Measurements from ENCODE around the gene IL33.

DNA sequence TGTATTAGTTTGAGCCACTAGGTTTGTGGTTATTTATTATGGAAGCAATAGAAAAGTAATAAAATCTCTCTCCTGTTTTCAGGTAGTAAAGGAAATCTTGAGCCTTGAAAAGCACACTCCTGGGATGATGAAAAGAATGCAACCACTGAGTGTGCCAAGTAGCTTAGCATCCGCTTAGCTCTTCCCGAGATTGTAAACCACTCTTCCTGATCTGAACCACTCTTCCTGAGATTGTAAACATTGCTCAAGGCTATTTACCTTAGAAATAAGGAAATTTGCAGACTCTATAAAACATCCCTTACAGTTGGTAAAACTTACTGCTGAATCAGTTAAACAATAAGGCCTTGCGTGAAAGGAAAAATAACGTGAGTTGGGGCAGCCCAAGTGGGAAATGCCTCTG lies 17.4 kb upstream of the IL33 start:
- TF ChIP-seq, protein P1, sequence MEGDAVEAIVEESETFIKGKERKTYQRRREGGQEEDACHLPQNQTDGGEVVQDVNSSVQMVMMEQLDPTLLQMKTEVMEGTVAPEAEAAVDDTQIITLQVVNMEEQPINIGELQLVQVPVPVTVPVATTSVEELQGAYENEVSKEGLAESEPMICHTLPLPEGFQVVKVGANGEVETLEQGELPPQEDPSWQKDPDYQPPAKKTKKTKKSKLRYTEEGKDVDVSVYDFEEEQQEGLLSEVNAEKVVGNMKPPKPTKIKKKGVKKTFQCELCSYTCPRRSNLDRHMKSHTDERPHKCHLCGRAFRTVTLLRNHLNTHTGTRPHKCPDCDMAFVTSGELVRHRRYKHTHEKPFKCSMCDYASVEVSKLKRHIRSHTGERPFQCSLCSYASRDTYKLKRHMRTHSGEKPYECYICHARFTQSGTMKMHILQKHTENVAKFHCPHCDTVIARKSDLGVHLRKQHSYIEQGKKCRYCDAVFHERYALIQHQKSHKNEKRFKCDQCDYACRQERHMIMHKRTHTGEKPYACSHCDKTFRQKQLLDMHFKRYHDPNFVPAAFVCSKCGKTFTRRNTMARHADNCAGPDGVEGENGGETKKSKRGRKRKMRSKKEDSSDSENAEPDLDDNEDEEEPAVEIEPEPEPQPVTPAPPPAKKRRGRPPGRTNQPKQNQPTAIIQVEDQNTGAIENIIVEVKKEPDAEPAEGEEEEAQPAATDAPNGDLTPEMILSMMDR (IDR thresholded peaks at IDR 0.05) = no peak
- TF ChIP-seq POLR2A (IDR thresholded peaks at IDR 0.05) = no peak

All from uterus (tissue), 2 donors.